K562 (cell line): ENCODE measurements around the gene SORT1. TPM values are rescaled to one million over a fixed set of nuclear protein-coding genes. Genes with fewer than 3 reads are reported as not detected.
A peak's percentile ranks its signal among the peaks of the same experiment; 100 is the strongest.

ENCODE experiments used
- FOXA3 ChIP-seq, 2 experiments: fragments of 450-650 bp in 1 of 2; sonication (generic) in 1 of 2; formaldehyde crosslinking; IDR thresholded peaks in 1 of 2; conservative IDR thresholded peaks in 1 of 2; 2 replicates each; pipeline versions ENCODE4 v1.4.0 to v1.8.0; 2020 to 2022; ENCODE audit warnings: mild to moderate bottlenecking in 2 of 2, missing genetic modification reagents in 1 of 2
- GTF3C2 ChIP-seq: IDR thresholded peaks from 3 replicates; pipeline ENCODE4 v1.6.1; 2011; ENCODE audit warnings: borderline replicate concordance, mild to moderate bottlenecking, moderate library complexity; ENCODE audit not compliant: insufficient read length; ENCODE audit errors: extremely low read depth
- MEF2A ChIP-seq: IDR thresholded peaks from 2 replicates; pipeline ENCODE4 v1.6.1; 2011; ENCODE audit warnings: low read depth, mild to moderate bottlenecking, low read length, moderate library complexity; ENCODE audit not compliant: control insufficient read depth
- MYC ChIP-seq, 2 experiments: fragments of 250-450 bp in 1 of 2; sonication (Bioruptor Pico) in 1 of 2; IDR thresholded peaks; 2 replicates each; pipeline versions ENCODE4 v1.5.1 to v1.6.1; 2012 to 2021; ENCODE audit warnings: low read depth in 2 of 2, borderline replicate concordance in 1 of 2, improper control_type of control experiment in 1 of 2, low read length in 1 of 2, mild to moderate bottlenecking in 1 of 2, moderate library complexity in 1 of 2
- PHB ChIP-seq: fragments of 250-450 bp; sonication (Bioruptor Pico); IDR thresholded peaks from 2 replicates; pipeline ENCODE4 v1.5.0; 2021
- THAP7 ChIP-seq: fragments of 250-450 bp; sonication (Bioruptor Pico); IDR thresholded peaks from 2 replicates; pipeline ENCODE4 v1.5.0; 2021
- THRB ChIP-seq: fragments of 450-650 bp; formaldehyde crosslinking; conservative IDR thresholded peaks from 2 replicates; pipeline ENCODE4 v1.4.0; 2022; ENCODE audit warnings: mild to moderate bottlenecking, missing genetic modification characterization
- UBTF ChIP-seq, 2 experiments: IDR thresholded peaks; 2 replicates each; pipeline ENCODE4 v1.6.1; 2012; ENCODE audit warnings: improper control_type of control experiment in 2 of 2, low read depth in 2 of 2, low read length in 2 of 2, borderline replicate concordance in 1 of 2
- ZFP91 ChIP-seq: sonication (generic); formaldehyde crosslinking; IDR thresholded peaks from 2 replicates; pipeline ENCODE4 v1.8.0; 2022; ENCODE audit warnings: mild to moderate bottlenecking, missing genetic modification reagents
- ZNF175 ChIP-seq: fragments of 200-800 bp; sonication (Bioruptor generic); IDR thresholded peaks from 2 replicates; pipeline ENCODE4 v1.6.1; 2016; ENCODE audit warnings: low read depth, mild to moderate bottlenecking, missing genetic modification characterization, missing compliant biosample characterization
- ZNF232 ChIP-seq: sonication (generic); formaldehyde crosslinking; IDR thresholded peaks from 2 replicates; pipeline ENCODE4 v1.8.0; 2022; ENCODE audit warnings: mild to moderate bottlenecking, missing genetic modification reagents
- ZNF24 ChIP-seq: fragments of 450-650 bp; IDR thresholded peaks from 2 replicates; pipeline ENCODE4 v1.6.1; 2016
- ZNF561 ChIP-seq: fragments of 450-650 bp; formaldehyde crosslinking; conservative IDR thresholded peaks from 2 replicates; pipeline ENCODE4 v1.4.0; 2020; ENCODE audit warnings: mild to moderate bottlenecking, moderate library complexity
- ZNF740 ChIP-seq, 3 experiments: fragments of 200-800 bp in 1 of 3; sonication (Bioruptor generic) in 1 of 3; sonication (generic) in 1 of 3; formaldehyde crosslinking in 1 of 3; IDR thresholded peaks; 2 replicates each; pipeline versions ENCODE4 v1.6.1 to v1.8.0; 2016 to 2022; ENCODE audit warnings: mild to moderate bottlenecking in 2 of 3, missing compliant biosample characterization in 2 of 3, missing genetic modification characterization in 2 of 3, missing genetic modification reagents in 1 of 3
- polyA plus RNA-seq, 8 experiments: library from polyadenylated mRNA; depleted of rRNA in 4 of 8; stranded (reverse) in 5 of 8; unstranded in 3 of 8; fragments of >200 nt; fragmentation: Nextera tagmentation in 2 of 8; fragmentation: Illumina TruSeq in 1 of 8; extraction: Ambion mirVana in 2 of 8; extraction: Trizol in 1 of 8; gene quantifications; 2 replicates each; pipeline versions ENCODE4 v1.2.1 to v1.2.3, GENCODE V29; 2011 to 2014; ENCODE audit warnings: inconsistent platforms in 1 of 8, missing spikeins in 1 of 8
- total RNA-seq, 7 experiments: library from RNA; depleted of rRNA in 6 of 7; stranded (reverse); fragments of >200 nt in 6 of 7; fragmentation: Illumina TruSeq in 2 of 7; extraction: Trizol in 2 of 7; gene quantifications; 2 replicates each; pipeline versions ENCODE4 v1.2.1 to v1.2.3, GENCODE V29; 2011 to 2021; ENCODE audit warnings: low replicate concordance in 1 of 7

Gene SORT1
- total and polyA plus RNA-seq, 9 of the 15 experiments (the other 6 are each of a cell fraction or from before 2014, with no cell fraction given) = 27.4 to 112 (median 65.0) TPM

- TF ChIP-seq UBTF (IDR thresholded peaks at IDR 0.05; ENCODE audit: borderline replicate concordance in 1 of 2, low read depth in 2 of 2, low read length in 2 of 2) = peak; percentile 59 to 79; a peak in 2 of 4 replicates
- no peak for TF ChIP-seq MEF2A
- no peak for TF ChIP-seq ZNF561 (CRISPR knock-in tag)
- TF ChIP-seq ZNF740 (CRISPR knock-in tag; IDR thresholded peaks at IDR 0.05) = peak; percentile 80; the same call in 1 of the 2 replicates
- no peak for TF ChIP-seq ZNF740 (tag; IDR thresholded peaks at IDR 0.05)
- TF ChIP-seq GTF3C2 = no peak
- peak; percentile 82 for TF ChIP-seq MYC (IDR thresholded peaks at IDR 0.05; ENCODE audit: low read depth, low read length)
- no peak for TF ChIP-seq MYC (CRISPR knock-in tag; IDR thresholded peaks at IDR 0.05; ENCODE audit: borderline replicate concordance, low read depth)
- no peak for TF ChIP-seq ZNF175 (CRISPR knock-in tag)
- no peak for TF ChIP-seq THRB (CRISPR knock-in tag)
- no peak for TF ChIP-seq PHB (CRISPR knock-in tag)
- no peak; the same call in 1 of the 2 replicates for TF ChIP-seq THAP7
- TF ChIP-seq ZNF24 = peak; percentile 59; the same call in 1 of the 2 replicates
- TF ChIP-seq FOXA3 (CRISPR knock-in tag; conservative IDR thresholded peaks at IDR 0.05 in 1 of 2, IDR thresholded peaks at IDR 0.05 in 1 of 2) = peak in 1 of 2 experiments; percentile 89; a peak in 1 of 4 replicates
- TF ChIP-seq ZNF232 = peak; percentile 87; the same call in 1 of the 2 replicates
- peak; percentile 86 for TF ChIP-seq ZFP91 (CRISPR knock-in tag)
These were observed 133.9 kb downstream of the SORT1 start (continued) for GRCh38 chr1:109263597-109264378.
